ENCODE data around the gene YBX3. TPM values are rescaled to one million over a fixed set of nuclear protein-coding genes. Genes with fewer than 3 reads are reported as not detected.

YBX3 gene
- total and polyA plus RNA-seq, 2 of the 13 experiments (the other 11 are each of a cell fraction or from before 2014, with no cell fraction given): 77.5 to 99.6 TPM

- TF ChIP-seq ZNF704 (CRISPR knock-in tag; IDR thresholded peaks at IDR 0.05; ENCODE audit: borderline replicate concordance) (peak; percentile 48; the same call in 1 of the 2 replicates), E2F1 (CRISPR knock-in tag; IDR thresholded peaks at IDR 0.05) (peak; percentile 50; the same call in 1 of the 2 replicates), E2F5 (CRISPR knock-in tag; conservative IDR thresholded peaks at IDR 0.05) (0 out of 2 replicates have a peak, but pooled peaks have one; percentile 34), ZBTB14 (CRISPR knock-in tag; IDR thresholded peaks at IDR 0.05) (no peak), ZNF318 (CRISPR knock-in tag; IDR thresholded peaks at IDR 0.05) (no peak), RAD21 (CRISPR knock-in tag; IDR thresholded peaks at IDR 0.05) (peak; percentile 54; the same call in 1 of the 2 replicates), RNF2 (conservative IDR thresholded peaks at IDR 0.05; ENCODE audit: low read depth) (0 out of 2 replicates have a peak, but pooled peaks have one; percentile 53), ZNF550 (CRISPR knock-in tag; IDR thresholded peaks at IDR 0.05; ENCODE audit: borderline replicate concordance) (no peak), ZNF616 (CRISPR knock-in tag; IDR thresholded peaks at IDR 0.05; ENCODE audit: low read depth) (0 out of 2 replicates have a peak, but pooled peaks have one; percentile 29), BRCA1 (CRISPR knock-in tag; IDR thresholded peaks at IDR 0.05) (no peak), MAFF (IDR thresholded peaks at IDR 0.05; ENCODE audit: low read depth, low read length) (peak; percentile 98), FOXK1 (CRISPR knock-in tag; IDR thresholded peaks at IDR 0.05; ENCODE audit: borderline replicate concordance, low read depth) (no peak)
These were observed 49.3 kb downstream of the YBX3 start, which contains the start of gene STYK1 (continued) for GRCh38 chr12:10673659-10674384.

Measured in HepG2 (cell line).